ENCODE results near the gene UBASH3A.

Gene UBASH3A

DNA sequence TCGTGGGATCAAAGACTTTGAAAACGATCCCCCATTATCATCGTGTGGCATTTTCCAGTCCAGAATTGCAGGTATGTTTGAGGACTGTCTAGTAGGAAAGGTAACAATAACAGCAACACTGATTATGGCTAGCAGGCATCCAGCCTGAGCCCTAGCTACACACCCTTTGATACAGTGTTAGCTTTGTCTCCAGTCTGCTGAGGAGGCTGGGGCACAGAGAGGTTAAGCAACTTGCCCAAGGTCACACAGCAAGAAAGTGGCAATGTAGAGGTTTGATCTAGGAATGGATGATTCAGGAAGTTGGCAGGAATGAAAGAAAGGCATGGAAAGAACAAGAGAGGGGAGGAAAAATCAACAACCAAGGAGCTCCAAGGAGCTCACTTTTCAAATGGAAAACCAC is 31.2 kb downstream of the UBASH3A start:
- no peak for DNase-seq

DNA sequence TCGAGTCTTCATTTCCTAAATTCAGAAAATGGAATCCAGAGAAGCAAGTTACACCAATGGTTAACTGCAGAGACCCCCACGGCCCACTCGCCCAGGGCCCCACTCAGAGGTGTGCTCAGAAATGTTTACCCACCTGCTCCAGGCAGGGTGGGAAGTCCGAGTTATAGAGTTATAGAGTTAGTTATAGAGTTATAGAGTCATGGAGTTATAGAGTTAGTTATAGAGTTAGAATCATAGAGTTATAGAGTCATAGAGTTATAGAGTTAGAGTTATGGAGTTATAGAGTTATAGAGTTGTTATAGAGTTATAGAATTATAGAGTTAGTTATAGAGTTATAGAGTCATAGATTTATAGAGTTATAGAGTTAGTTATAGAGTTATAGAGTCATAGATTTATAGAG is 31.7 kb downstream of the UBASH3A start:
- DNase-seq, result no peak

DNA sequence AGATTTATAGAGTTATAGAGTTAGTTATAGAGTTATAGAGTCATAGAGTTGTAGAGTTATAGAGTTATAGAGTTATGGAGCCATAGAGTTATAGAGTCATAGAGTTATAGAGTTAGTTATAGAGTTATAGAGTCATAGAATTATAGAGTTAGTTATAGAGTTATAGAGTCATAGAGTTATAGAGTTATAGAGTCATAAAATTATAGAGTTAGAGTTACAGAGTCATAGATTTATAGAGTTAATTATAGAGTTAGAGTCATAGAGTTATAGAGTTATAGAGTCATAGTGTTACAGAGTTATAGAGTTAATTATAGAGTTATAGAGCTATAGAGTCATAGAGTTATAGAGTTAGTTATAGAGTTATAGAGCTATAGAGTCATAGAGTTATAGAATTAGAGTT is 32.1 kb downstream of the UBASH3A start:
- no peak for DNase-seq

DNA sequence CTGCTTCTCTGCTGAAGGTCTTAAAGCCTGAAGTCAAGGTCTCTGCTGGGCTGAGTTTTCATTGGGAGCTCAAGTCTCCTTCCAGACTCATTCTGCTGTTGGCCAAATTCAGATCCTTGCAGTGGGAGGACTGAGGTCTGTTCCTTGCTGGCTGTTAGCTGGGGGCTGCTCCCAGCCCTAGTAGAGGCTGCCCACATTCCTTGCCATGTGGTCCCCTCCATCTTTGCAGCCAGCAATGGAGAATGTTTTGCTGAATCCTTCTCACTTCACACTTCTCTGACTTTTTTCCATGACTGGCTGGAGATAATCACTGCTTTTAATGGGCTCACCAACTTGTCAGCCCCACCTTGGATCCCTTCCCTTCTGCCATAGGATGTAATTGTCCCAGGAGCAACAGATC is 33.2 kb downstream of the UBASH3A start:
- DNase-seq, result no peak

DNA sequence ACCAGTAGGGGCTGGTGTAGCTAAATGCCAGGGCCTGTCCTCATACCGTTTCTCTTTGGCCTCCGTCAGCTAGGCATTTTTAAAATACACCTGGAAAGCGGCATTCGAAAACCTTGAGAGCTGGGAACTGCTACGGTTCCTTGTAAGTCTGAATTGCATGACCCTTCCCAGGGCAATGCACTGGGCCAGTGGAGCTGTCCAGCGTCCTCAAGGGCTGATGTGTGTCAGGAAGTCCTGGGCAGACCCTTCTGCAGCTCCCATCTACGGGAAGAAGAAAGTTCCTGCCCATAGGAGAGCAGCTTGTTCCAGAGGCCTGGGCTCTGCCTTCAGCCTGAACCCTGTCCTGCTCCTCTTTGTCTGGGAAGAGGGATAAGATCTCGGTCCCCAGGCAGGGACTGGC is 34.1 kb downstream of the UBASH3A start:
- no peak for DNase-seq

DNA sequence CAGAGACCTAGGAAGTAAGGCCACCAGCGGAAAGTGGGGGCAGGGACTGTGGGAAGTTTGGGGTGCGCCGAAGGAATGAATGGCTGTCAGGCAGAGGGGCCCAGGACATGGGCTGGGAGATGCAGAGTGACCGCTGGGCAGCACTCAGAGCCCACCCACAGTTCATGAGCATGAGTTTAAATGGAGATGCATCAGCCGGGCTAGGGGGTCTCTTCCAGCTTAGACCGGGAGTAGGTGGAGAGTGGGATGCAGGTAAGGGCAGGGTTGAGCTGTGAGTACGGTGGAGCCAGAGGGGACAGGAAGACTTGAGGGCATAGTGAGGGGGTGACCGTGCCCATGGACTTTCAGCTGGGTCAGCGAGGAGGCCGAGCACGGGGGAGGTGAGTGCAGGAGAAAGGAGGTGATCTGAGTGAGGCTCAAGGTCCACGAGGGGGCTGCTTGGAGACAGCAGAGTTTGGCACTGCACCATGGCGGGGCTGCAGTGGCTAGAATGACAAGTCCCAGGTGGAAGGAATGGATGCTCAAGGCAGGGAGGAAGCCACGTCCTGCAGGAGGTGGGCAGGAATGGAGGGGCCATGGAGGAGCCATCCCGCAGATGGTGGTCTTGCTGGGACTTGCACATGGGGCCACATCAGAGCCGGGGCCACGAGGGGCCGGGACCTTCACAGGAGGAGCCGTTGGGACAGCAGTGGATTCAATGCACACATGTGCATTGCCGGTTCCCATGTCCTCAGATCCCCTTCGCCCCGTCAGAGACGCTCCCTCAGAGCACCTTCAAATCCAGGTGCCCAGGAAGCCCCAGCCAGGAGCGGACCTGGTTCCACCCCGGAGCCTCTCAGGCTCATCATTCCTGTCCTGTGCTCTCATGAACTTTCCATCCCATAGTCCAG is 34.9 kb downstream of the UBASH3A start:
- DNase-seq, result no peak

DNA sequence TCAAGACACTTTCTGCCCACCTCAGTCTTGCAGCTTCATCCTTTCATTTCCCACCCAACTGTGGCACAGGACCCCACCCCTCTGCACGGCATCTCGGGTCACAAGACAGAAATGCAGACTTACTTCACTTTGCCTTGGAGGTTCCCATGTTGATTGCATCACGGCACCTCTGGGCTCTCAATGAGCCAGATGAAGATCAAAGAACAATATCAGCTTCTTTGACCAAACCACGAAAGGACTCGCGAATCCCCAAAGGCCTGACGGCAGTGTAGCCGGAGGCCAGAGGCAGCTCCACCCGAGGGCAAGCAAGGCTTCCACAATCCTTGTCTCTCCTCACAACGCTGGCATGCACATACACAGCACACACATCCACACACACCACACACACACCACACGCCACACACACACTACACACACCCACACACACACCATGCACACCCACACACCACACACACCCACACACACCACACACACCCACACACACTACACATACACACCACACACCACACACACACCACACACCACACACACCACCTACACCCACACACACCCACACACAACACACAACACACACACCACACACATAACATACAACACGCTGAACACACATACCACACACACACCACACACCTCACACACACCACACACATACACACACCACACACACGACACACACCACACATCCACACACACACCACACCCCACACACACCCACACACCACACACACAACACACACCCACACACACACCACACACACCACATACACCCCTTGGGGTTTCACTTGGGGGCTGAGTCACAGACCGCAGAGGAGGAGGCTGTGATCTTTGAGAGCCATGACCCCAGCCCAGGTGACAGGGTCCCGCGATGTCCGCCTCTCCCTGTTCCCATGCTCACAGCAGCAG is 35.8 kb downstream of the UBASH3A start:
- no peak for DNase-seq

DNA sequence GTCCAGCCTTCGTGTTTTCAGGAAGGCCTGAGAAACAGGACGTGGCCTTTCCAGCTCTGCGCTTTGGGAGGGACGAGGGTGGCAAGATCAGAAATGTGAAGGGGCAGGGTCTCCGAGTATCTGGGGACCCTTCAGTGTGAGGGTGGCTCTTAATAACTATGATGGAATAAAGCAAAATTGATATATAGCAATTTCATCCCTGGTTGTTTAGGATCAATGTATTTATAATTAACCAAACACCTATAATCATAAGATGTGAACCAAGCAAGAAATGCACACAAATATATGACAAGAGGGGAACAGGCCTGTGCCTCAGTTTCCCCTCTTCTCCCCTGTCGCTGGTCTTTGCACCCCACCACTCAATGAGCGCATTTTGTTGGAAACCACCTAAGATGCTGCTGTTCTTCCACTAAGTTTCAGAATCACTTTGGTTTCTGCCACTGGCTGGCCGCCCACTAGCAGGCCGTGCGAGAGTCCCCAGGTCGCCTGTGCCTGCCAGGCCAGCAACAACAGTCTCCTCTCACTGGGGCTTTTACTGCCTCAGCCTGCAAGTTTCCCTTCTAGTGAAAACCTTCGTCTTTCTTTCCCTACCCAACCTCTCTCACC is 36.6 kb downstream of the UBASH3A start:
- DNase-seq, result no peak

DNA sequence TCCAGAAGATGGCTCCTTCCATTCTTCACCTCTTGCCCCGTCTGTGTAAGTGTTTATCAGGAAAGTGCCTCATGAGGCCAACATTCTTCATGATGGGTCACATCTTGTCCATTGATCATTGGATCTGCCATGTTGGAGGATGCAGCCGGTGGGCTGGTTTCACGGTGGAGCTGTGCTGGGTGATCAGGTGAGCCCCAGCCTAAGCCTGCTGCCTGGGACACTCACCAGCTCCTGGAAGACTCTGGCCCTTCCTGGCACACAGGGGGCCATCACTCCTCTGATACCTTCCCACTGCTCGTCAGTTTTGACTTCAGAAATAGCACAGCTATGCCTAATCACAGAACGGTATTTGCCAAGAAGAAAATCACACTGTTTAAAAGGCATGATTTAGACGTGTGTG is 38.3 kb downstream of the UBASH3A start:
- no peak for DNase-seq

DNA sequence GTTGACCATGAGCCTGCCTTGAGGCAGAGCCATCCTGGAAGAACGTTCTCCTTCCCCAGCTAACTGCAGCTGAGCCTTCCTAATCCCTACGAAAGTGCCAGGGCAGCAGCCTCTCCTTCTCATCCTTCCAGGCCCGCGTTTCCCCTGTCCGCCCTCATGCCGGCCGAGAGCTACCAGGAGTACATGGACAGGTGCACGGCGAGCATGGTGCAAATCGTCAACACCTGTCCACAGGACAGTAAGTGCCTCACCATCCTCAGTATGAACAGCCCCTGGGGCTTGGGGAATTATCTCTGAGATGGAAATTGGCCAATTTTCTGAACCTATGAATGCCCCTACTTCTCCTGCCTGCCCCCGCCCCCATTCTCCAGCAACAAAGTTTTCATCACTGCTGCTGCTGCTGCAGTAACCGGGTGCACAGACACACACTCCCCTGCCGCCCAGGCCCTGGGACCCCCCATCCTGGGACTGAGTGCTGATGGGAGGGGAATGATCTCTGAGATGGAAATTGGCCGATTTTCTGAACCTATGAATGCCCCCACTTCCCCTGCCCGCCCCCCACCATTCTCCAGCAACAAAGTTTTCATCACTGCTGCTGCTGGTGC is 39.6 kb downstream of the UBASH3A start:
- no peak for DNase-seq

DNA sequence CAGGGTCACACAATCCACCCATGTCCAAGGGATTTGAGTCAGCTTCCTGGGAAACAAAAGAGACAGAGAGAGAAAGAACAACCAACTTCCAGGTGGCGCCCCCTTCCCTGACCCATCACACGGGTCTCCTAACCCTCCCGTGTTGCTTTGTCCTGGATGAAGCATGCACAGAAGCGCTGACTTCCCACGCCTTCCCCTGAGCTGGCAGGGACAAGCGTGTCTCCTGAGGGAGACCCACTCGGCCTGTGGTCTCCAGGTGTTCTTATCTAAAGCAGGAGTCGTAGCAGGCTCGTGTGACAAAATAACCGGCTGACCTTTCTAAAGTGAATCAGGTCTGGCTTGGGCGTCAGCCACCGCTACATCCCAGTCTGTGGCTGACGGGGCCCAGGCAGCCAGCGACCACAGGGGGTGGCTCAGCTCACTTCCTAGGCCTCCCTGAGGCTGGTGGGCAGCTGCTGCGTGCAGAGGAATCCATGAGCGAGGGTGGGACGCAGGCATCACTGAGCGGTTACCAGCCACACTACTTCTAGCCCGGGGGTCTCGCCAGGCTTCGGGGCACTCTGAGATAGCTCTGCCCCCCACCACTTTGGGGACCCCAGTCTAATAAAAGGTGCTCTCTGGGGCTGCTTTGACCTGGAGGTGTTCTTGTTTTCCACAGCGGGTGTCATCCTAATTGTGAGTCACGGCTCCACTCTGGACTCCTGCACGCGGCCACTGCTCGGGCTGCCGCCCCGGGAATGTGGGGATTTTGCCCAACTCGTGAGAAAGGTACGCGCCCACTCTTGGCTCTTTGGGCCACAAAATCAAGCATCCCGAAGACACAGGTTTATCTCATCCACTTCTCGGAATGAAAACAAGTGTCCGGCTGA is 40.4 kb downstream of the UBASH3A start:
- no peak for DNase-seq

DNA sequence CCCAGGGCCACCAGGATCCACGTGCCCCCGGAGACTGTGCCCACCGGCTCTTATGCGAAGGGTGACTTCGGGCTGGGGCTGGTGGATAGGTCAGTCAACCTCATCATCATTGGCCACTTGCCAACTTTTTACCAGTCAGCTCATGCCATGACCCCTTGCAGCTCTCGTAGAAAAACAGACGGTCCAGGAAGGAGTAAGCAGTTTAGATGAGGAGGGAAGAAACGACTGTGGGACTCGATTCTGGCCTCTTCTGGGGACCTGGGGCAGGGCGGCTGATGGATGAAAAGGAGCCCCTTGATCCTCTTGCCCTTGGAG is 41.0 kb downstream of the UBASH3A start:
- DNase-seq, result no peak

DNA sequence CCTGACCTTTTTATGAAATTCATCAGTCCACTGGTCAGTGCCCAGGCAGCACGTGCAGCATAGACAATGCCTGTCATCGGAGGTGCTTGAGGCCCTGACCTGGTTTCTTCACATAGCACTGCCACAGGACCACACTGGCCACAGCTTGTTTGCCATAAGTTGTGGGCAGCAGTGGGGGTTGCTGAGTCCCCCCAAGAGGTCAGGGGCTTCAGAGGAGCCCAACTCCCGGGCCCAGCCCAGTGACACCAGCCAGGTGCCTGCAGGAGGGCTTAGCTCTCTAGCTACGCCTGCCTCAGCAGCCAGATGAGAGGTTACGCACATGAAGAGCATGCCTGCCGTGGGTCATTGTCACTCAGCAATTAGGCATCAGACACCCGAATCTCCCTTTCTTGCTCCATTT is 41.6 kb downstream of the UBASH3A start:
- no peak for DNase-seq

DNA sequence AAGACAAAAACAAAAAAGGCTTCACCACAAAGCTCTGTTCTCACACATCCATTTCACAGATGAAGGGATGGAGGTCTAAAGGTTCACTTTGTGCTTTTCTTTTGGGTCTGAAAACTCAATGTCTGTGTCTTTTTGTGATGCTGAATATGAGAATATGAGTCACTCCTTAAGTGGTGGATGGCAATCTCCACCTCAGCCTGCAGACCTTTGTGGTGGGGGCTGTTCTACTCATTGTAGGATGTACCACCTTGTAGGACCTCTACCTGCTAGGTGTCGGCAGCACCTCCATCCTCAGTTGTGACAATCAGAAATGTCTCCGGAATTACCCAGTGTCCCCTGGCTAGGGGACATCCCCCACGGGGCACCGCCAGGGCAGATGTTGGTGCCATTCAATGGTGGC is 42.8 kb downstream of the UBASH3A start:
- DNase-seq, result no peak

DNA sequence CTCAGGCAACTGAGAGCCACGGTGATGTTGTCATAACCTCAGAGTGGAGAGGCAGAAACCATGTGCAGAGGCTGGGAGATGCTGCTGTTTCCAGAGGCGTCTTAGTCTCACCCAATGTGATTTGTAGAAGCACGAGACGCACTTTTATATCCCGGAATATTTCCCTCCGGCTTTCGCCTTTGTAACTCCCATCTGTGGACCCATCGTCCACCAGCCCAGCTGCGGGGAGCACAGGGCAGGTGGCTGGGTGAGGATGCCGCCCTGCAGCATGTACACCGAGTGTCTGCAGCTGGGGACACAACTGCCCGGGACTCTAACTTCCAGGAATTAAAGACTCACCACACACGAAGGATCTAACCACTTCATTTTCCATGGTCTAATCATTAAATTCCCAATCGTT is 43.5 kb downstream of the UBASH3A start:
- DNase-seq, result no peak

DNA sequence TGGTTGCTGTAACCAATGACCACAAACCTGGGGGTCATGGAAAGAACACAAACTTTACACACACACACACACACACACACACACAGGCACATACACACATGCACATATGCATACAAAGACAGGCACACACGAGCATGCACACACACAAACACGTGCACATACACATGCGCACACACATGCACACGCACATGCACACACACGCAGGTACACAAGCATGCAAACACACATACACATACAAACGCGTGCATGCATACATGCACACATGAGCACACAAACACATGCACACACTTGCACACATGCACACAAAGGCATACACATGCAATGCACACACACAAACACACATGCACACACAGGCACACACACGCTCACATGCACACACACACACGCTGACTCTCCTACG is 44.0 kb downstream of the UBASH3A start:
- DNase-seq, result no peak

DNA sequence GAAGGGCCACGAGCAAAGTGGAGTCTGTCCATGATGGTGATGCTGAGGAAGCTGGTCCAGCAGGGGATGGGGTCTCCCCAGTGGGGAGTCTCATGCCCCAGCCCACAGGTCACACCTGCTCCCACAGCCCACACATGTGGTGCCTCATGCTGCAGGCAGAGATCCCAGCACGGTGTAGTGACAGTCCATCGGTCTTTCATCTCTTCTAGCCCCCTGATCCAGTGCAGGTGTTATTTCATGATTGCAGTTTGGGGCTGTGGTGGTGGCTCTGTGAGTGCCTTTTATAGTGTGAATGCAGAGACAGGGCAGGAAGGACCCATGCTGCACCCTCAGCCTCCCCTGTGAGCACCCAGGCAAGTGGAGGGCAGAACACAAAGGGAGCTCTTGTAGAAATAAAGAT is 45.0 kb downstream of the UBASH3A start:
- DNase-seq, result no peak

DNA sequence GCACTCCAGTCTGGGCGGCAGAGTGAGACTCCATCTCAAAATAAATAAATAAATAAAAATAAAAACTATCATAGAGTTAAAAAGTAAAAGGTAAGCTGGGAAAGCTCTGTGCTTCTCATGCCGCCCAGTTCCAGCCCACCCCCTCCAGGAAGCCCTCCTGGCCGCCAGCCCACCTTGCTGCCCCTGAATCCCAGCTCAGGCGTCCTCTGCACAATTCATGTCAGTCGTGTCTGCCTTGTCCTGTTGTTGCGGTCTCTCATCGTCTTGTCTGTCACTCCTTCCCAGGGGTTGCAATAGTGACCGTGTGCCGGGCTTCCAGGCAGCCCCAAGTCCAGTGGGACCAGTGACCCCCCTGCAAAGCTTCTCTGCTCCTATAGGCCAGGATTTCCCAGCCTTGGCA is 48.2 kb downstream of the UBASH3A start:
- no peak for DNase-seq

DNA sequence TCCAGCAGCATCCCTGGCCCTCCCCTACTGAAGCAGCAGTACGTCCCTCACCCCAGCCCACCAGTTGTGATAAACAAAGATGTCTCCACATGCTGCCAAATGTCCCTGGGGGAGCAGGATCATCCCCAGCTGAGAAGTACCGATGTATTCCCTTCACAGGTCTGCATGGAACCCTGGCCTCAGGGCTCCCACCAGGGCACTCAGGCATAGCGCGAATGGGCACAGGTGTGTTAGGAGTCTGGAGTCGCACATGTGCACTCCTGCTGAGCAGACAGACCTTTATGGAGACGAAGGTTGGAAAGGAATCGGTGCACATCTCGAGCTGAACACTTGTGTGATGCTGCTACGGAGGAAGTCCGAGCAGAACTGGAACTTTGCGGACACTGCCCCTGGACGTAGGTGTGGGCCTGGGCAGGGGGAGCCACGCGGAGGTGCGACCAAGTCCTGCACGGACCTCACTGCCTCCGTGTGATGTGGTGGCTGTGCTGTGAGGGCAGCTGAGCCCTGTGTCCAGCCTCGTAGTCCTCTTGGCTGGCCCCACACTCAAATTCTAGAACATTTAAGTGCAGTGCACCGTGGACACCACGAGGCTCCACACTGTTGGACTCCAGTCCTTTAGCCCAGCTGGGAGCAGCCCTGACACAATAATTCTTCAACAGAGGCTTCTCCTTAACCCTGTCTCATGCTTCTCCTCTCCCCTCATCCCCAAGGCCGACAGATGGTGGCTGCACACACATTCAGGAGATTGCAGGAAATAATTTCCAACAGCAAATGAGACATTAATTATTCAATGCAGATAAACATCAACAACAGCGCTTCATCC is 48.9 kb downstream of the UBASH3A start:
- DNase-seq, result no peak

DNA sequence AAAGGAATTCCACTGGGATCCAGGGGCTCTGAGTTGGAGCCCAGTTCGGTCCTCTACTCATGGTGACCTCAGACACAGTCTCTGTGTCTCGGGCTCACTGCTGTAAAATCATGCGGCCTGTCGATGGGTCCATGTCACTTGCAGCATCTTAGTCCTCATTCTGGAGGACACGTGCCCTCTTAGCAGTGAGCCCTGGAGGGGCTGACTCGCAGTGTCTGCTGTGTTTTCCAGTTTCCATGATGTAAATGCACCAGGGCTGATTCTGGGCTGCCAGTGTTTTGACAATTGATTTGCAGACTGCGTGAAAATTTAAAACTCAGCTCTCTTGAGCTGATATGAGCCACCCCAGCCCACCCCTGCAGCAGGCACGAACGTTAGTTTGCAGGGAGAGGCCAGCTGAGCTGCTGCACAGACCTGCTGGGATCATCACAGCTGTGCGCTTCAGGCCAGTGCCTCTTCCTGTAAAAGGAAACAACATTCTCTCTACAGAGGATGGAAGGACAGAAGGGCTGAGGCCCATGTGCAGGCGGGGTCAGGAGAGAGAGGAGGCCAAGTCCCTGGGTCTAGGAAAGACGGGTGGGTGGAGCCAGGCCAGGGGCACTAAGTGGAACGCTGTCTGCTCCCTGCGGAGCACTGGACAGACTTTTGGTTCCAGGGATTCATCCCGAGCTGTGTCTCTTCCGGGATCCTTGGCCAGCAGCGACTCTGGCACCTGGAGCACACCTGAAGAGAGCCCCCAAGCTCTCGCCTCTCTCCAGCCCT is 49.7 kb downstream of the UBASH3A start:
- DNase-seq, result no peak

Measured in NCI-H1436 (cell line).